Esophagus (tissue), 2 donors: ENCODE results near the gene ADAM11. TPM values are rescaled to one million over a fixed set of nuclear protein-coding genes. Genes with fewer than 3 reads are reported as not detected.
"Not testable (repeated sequence)": the region's sequence is repeated elsewhere in the genome, so short reads cannot be mapped to it uniquely, and the experiment has no call there.

ENCODE experiments used
- H3K27ac ChIP-seq, 2 donors: one replicate each; pipeline ENCODE4 v1.5.1; 2013; ENCODE audit warnings: low read depth in 2 of 2, mild to moderate bottlenecking in 2 of 2, inconsistent platforms in 1 of 2, low read length in 1 of 2, moderate library complexity in 1 of 2
- H3K27me3 ChIP-seq, 2 donors: one replicate each; pipeline ENCODE4 v1.6.1; 2013; ENCODE audit warnings: low read length in 2 of 2, control low read depth in 1 of 2, mild to moderate bottlenecking in 1 of 2; ENCODE audit not compliant: insufficient read depth in 2 of 2, control insufficient read depth in 1 of 2
- H3K36me3 ChIP-seq, 2 donors: one replicate each; pipeline ENCODE4 v1.6.1; 2013; ENCODE audit warnings: low read length in 1 of 2; ENCODE audit not compliant: control insufficient read depth in 2 of 2, insufficient read depth in 2 of 2
- H3K4me1 ChIP-seq, 2 donors: one replicate each; pipeline ENCODE4 v1.6.1; 2013; ENCODE audit warnings: low read length in 1 of 2; ENCODE audit not compliant: control insufficient read depth in 2 of 2, insufficient read depth in 2 of 2
- H3K4me3 ChIP-seq, 2 donors: one replicate each; pipeline ENCODE4 v1.5.1; 2013; ENCODE audit warnings: low read length in 2 of 2, mild to moderate bottlenecking in 2 of 2, low read depth in 1 of 2, moderate library complexity in 1 of 2
- H3K9me3 ChIP-seq, 2 donors: one replicate each; pipeline ENCODE4 v1.6.1; 2013; ENCODE audit warnings: mild to moderate bottlenecking in 2 of 2, low read depth in 1 of 2, low read length in 1 of 2, moderate library complexity in 1 of 2; ENCODE audit not compliant: control insufficient read depth in 2 of 2, insufficient read depth in 1 of 2
- WGBS, 2 donors: extraction: QIAGEN DNeasy Blood & Tissue Kit; methylation state at CpG; one replicate each; pipeline ENCODE4 v1.1.7; 2013; 5-methylcytosine and 5-hydroxymethylcytosine counted together
- polyA plus RNA-seq, 2 donors: library from polyadenylated mRNA; stranded (reverse); fragments of 200-250 nt; gene quantifications; one replicate each; pipeline ENCODE4 v1.2.3, GENCODE V29; 2013
- donor health status: healthy with polysubstance abuse.
- donor health status: Bipolar disorder and iron deficiency.

Gene ADAM11
- polyA plus RNA-seq, 2 donors: 0.55 to 0.59 TPM

DNA sequence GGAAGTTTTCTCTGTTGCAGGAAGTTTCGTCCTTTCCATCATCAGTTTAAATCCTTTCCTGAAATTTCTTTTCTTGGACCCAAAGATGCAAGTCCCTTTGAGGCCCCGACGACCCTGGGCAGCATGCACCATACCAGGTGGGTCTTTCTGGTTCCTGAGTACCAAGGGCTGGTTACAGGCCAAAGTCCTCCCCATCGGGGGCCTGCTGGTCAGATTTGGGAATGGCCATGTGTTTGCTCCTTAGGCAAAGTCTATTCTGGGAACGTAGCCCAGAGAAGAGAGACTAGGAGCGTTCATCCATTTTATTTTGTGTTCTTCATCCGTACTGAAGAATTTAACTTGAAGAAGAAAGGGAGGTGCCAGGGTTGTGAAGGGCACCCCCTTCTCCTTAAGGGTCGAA is 17.5 kb upstream of the ADAM11 start:
- Histone ChIP-seq H3K27me3 (no peaks in the 10 kb centered on the region), H3K4me1 (no peaks in the 10 kb centered on the region), H3K9me3 (peaks cover 0 to 3% of the 10 kb centered on the region in 2 donors), H3K4me3 (no peak overlapping the region), H3K27ac (no peak overlapping the region), H3K36me3 (peaks cover 0 to 3% of the 10 kb centered on the region in 2 donors)
- WGBS, 2 donors: 93 to 96% methylated on average over 8 of the region's 8 CpGs

DNA sequence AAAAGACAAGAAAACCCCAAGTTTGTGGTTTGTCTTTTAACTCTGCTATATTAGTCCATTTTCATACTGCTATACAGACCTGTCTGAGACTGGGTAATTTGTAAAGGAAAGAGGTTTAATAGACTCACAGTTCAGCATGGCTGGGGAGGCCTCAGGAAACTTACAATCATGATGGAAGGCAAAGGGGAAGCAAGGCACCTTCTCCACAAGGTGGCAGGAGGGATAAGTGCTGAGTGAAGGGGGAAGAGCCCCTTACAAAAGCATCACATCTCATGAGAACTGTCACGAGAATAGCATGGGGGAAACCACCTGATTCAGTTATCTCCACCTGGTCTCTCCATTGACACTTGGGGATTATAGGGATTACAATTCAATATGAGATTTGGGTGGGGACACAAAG is 13.5 kb upstream of the ADAM11 start:
- WGBS, 2 donors: 75 to 83% methylated on average over 1 of the region's 1 CpG
- Histone ChIP-seq H3K4me3 (no peak overlapping the region), H3K9me3 (no peaks in the 10 kb centered on the region), H3K36me3 (peaks cover 6 to 7% of the 10 kb centered on the region in 2 donors), H3K27ac (no peak overlapping the region), H3K4me1 (no peaks in the 10 kb centered on the region), H3K27me3 (no peaks in the 10 kb centered on the region)

GRCh38 chr17:44745738-44746137 is 13.1 kb upstream of the ADAM11 start:
- H3K27ac ChIP-seq, H3K4me3 ChIP-seq, H3K9me3 ChIP-seq, H3K36me3 ChIP-seq, H3K4me1 ChIP-seq, H3K27me3 ChIP-seq: not testable (repeated sequence)
- WGBS, 2 donors: 94 to 95% methylated on average over 5 of the region's 5 CpGs

DNA sequence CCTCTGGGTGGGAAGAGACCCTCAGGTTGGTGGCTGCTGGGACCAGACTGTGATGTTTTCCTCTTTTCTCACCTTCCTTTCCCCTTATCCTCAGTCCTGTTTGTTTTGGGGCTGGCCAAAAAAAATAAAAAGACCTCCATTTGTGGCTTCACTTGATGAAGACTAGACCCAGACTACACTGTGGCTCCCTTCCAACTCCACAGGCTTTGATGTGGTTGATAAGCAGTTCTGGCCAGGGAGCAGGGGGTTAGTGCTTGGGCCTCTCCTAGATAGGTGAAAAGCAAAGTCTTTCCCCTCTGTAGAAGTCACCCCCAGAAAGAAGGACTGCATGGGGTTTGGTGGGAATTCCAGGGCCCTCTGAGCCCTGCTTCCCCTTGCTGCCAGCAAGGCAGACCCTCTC is 11.2 kb upstream of the ADAM11 start:
- no peaks in the 10 kb centered on the region for H3K27me3 ChIP-seq
- H3K36me3 ChIP-seq: peaks cover 7 to 10% of the 10 kb centered on the region in 2 donors

GRCh38 chr17:44749076-44749979 is 9.5 kb upstream of the ADAM11 start:
- H3K4me1 ChIP-seq: no peaks in the 10 kb centered on the region
- H3K9me3 ChIP-seq: no peaks in the 10 kb centered on the region
- no peak overlapping the region for H3K4me3 ChIP-seq
- H3K27ac ChIP-seq: no peak overlapping the region
- H3K36me3 ChIP-seq: peaks cover 7 to 10% of the 10 kb centered on the region in 2 donors
- no peaks in the 10 kb centered on the region for H3K27me3 ChIP-seq
- WGBS, 2 donors: 77 to 84% methylated on average over 17 to 19 of the region's 19 CpGs

More for the DNA sequence above, 11.2 kb upstream of the ADAM11 start:
- H3K4me3 ChIP-seq: no peak overlapping the region
- no peak overlapping the region for H3K27ac ChIP-seq
- H3K9me3 ChIP-seq: no peaks in the 10 kb centered on the region
- H3K4me1 ChIP-seq: no peaks in the 10 kb centered on the region

DNA sequence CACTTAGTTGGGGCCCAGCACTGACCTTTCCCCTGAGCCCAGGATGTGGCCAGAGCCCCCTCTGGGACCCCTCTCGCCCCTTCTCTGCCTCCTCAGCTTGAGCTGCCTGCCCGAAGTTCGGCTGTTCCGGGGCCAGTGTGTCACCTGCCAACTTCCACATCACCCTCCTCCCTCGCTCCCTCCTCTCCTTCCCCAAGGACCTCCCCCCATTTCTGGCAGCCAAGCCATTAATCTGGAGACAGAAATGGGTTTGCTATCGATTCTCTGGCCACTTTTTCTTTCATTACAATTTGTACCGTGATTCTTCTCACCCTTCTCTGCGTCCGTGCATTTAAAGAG is 8.8 kb upstream of the ADAM11 start:
- Histone ChIP-seq H3K4me1 (no peaks in the 10 kb centered on the region), H3K27me3 (no peaks in the 10 kb centered on the region), H3K4me3 (no peak overlapping the region), H3K36me3 (peaks cover 7 to 10% of the 10 kb centered on the region in 2 donors), H3K9me3 (no peaks in the 10 kb centered on the region), H3K27ac (no peak overlapping the region)
- 64 to 70% methylated on average over 9 of the region's 9 CpGs for WGBS, 2 donors

DNA sequence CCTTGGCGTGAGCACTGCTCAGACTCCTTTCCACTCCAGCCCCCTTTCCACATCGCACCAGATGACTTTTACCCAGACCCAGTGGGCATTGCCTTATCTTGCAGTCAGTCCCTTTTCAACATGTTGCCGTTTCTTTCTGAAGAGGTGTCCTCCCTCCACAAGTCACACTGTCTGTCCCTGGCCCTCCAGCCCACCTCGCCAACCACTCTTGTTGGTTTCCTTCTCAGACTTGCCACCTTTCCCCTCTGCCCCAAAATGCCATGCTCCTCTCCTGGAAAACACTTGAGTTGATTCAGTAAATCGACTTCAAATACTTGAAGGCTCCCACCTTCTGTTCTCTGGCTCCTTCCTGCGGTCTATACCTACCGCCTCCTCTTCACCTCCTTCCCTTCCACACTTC is 7.5 kb upstream of the ADAM11 start:
- WGBS, 2 donors: 89 to 93% methylated on average over 7 of the region's 7 CpGs

DNA sequence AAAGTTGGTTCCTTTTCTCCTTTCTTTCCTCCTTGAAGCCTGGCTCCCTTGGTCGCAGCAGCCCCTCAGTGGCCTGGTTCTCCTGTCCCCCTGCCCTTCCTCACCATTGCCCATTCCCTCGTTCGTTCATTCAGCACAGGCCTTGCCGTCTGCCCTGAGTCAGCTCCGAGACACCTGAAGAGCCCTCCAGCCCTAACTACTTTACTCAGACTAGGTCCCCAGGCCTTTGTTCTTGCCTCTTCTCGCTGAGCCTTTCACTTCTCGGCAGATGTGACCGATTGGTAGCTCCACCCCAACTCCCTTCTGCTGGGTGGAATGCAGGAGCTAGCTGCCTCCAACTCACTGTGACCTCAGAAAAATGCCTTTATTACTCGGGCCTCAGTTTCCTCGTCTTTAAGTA is 7.0 kb upstream of the ADAM11 start:
- Histone ChIP-seq H3K4me1 (no peaks in the 10 kb centered on the region), H3K36me3 (peaks cover 7 to 10% of the 10 kb centered on the region in 2 donors), H3K9me3 (peaks cover 0 to 2% of the 10 kb centered on the region in 2 donors), H3K4me3 (no peak overlapping the region), H3K27ac (no peak overlapping the region), H3K27me3 (no peaks in the 10 kb centered on the region)
- 89 to 91% methylated on average over 10 of the region's 10 CpGs for WGBS, 2 donors

More for the DNA sequence above, 7.5 kb upstream of the ADAM11 start:
- no peaks in the 10 kb centered on the region for H3K27me3 ChIP-seq
- peaks cover 0 to 2% of the 10 kb centered on the region in 2 donors for H3K9me3 ChIP-seq
- no peak overlapping the region for H3K4me3 ChIP-seq
- H3K4me1 ChIP-seq: no peaks in the 10 kb centered on the region
- H3K27ac ChIP-seq: no peak overlapping the region
- H3K36me3 ChIP-seq: peaks cover 7 to 10% of the 10 kb centered on the region in 2 donors

- H3K4me1 ChIP-seq: no peaks in the 10 kb centered on the region
- H3K27ac ChIP-seq: no peak overlapping the region
- WGBS, 2 donors: 81 to 86% methylated on average over 17 of the region's 17 CpGs
Measured at GRCh38 chr17:44752953-44753861, 5.6 kb upstream of the ADAM11 start.

More at GRCh38 chr17:44752953-44753861, 5.6 kb upstream of the ADAM11 start:
- Histone ChIP-seq H3K4me3 (no peak overlapping the region), H3K27me3 (no peaks in the 10 kb centered on the region), H3K9me3 (peaks cover 0 to 2% of the 10 kb centered on the region in 2 donors), H3K36me3 (peaks cover 7% of the 10 kb centered on the region in 2 donors)
